HG02973 (cell line): ENCODE results near the gene ATXN7L1.
"Not testable (repeated sequence)": the region's sequence is repeated elsewhere in the genome, so short reads cannot be mapped to it uniquely, and the experiment has no call there.

ENCODE experiments used
- ATAC-seq: cut with Tn5 transposase; IDR thresholded peaks from one replicate; pipeline ENCODE4 v1.9.1; 2021; ENCODE audit warnings: moderate library complexity; ENCODE audit not compliant: unreplicated experiment

ATXN7L1 gene

DNA sequence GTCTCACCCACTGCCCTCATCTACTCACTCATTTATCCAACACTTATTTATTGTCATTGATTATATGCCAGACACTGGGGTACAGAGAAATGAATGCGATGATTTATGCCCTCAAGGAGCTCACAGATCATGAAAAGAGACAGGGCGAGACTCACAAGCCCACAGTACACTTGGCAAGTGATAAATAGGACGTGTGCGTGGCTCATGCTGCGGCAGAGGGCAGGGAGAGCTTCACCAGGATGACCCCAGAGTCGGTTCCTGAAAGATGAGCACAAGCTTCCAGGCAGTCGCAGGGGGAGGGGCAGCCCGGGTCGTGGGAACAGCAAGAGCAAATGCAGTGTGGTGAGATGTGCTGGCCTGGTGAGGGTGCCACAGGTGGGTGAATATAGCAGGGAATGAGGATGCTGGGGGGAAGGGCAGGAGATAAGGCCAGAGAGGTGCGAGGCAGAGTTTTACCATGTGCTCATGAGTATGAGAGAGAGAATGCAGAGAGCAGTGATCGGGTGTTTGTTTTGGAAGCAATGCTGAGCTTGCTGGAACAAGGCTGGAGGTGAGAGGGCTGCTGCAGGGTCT lies 70.9 kb downstream of the ATXN7L1 start:
- no peak for ATAC-seq

DNA sequence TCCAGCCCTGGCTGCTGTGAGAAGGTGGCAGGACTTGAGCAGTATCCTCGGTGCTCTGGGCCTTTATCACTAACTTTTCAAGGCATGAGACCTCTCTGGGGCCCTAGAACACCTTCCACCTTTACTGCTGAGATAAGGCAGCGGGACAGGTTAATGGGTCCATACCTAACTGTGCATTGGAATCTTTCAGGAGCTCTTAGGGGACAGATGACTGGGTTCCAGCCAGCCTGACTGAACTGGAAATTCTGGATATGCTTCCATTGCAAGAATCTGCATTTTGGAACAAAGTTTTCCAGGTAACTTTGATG lies 73.0 kb downstream of the ATXN7L1 start:
- no peak for ATAC-seq

DNA sequence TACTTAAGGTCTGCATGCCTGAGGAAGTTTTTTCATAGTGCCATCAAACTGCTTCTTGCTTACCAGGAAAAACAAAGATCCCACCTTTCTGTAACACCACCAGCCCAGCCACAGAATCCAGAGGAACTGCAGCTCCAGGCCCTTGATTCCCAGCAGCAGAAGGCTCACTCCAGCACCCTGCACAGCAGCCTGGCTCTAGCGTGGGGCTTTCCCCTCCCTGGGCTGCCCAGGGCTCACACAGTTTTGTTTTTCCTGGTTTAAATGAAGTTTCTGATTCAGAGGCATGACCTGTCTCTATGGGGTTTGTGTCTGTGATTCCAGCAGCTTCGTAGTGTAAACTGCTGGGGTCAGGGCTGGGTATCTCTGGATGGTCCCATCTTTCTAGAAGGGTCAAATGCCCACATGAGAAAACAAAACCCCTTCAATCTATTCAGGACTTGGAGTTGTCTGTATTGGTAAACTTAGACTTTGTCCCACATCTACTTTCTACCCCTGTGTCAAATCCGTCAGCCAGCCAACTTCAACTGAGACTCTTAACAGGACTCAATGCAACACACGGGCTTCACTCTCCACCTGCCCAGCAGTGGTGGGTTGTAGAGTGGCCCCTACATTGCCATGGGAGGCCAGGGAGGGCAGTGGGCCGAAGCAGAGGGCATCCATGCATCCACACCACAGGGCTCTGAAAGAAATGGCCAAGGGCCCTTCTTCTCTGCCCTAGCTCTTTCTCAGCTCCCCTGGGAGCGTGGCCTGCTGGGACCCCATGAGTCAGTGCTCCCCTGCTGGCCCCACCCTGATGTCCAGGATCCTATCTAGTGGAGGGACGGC lies 73.6 kb downstream of the ATXN7L1 start:
- no peak for ATAC-seq

DNA sequence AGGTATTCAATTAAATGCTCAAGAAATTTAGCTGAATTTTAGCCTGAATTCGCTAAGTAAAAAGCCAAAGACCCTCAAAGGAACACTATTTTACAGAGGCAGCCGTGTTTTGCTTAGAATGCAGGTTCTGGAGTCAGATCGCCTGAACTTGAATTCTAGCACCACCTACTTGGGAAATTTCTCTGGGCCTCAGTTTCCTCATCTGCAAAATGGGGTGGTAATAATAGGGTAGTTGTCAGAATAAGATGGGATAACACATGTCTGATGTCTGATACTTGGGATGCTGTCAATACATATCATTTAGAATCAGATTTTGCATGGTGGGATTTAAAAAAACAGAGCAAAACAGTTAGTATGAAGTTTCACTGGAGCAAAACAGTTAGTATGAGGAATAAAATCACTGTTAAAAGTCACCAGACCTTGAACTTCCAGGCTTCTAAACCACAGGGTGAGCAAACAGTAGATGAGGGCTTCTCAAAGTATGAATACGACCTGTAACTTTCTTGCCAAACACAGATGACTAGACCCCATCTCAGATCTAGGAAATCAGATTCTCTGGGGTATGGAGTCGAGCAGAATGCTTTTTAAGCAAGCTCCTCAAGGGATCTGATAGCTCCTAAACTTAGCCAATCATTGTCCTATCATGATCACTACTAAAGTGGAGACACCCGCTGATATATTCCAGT lies 75.4 kb downstream of the ATXN7L1 start:
- no peak for ATAC-seq

DNA sequence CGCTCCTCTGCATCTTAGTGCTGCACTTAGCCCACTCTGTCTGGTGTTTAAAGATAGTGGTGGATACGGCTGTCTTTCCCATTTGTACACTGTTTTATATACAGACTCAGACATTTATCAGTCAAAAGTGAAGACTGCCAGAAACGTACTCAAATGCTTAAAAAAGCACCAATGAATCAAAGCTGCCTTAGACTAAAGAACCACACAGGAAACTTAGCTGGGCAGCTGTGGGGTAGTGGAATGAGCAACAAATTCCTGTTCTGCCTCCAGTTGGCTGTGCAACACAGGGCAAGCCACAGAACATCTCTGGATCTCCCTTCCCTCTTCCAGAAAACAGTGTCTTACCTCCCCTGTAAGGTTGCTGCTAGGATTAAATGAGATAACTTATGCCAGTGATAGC lies 76.0 kb downstream of the ATXN7L1 start:
- ATAC-seq = no peak

DNA sequence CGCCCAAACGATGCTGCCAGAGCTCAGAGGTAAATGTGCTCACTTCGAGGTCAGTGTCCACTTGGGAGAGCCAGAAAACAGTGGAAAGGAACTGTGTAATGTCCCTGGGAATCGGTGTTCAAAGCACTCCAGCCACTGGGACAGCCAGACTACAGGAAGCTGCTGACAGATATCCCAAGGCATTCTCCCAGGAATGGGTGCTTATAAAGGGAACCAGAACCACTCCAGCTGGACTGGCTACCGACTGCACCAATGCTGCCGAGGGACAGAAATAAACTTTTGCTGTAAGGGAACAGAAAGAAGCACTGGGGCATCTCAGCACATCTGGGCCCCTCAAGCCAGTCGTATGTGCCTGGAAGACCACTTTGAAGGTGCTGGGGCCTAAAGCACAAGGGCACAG lies 76.7 kb downstream of the ATXN7L1 start:
- ATAC-seq = no peak

DNA sequence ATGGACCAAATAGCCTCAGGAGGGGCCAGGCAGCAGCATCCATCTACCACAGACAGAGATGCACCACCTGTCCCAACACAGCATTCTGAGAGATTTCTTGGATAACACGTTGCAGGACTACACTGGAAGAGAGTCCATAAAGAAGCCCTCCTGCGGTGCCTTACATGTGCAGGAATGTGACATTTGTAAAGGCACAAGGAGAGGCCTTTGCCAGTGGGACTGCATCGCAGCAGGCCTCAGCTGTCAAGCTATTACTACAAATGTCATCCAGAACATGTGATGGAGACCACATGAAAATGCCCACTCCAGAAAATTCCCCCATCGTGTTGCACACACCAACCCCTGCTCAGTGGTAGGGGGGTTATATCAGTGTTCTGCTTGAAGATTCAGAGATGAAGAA lies 77.4 kb downstream of the ATXN7L1 start:
- ATAC-seq = no peak

DNA sequence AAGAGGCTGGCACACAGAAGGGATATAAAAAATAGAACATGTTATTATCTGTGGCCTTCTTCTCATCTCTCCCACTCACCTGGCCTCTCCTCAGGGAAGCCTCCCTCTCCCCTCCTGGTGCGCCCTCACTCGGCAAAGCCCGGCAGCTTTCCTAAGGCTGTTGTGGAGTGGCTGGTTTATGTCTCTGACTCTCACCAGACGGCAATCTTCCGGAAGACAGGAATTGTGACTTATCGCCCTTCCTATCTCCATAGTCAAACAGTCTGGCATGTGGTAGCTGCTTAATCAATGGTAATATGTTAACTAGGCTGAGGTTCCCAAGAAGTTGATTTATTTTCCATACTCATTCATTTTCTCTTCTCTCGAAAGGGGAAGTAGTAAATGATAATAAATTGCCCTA lies 78.7 kb downstream of the ATXN7L1 start:
- no peak for ATAC-seq

DNA sequence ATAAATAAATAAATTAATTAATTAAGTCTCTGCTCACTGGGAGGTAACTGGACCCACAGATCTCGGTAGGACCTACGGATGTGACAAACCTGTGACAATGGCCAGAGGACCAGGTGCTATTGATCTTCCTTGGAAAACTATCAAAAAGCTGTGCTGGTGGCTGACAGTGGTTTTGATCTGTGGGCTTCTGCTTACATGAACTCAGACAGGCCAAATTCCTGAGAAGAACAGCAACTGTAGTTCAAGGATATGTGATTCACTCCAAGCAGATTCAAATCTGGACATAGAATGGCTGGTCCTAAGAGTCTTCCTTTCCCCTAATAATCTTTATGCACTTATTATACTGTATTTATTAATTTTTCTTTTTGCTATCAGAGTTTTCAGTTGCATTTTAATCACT lies 80.0 kb downstream of the ATXN7L1 start:
- no peak for ATAC-seq

DNA sequence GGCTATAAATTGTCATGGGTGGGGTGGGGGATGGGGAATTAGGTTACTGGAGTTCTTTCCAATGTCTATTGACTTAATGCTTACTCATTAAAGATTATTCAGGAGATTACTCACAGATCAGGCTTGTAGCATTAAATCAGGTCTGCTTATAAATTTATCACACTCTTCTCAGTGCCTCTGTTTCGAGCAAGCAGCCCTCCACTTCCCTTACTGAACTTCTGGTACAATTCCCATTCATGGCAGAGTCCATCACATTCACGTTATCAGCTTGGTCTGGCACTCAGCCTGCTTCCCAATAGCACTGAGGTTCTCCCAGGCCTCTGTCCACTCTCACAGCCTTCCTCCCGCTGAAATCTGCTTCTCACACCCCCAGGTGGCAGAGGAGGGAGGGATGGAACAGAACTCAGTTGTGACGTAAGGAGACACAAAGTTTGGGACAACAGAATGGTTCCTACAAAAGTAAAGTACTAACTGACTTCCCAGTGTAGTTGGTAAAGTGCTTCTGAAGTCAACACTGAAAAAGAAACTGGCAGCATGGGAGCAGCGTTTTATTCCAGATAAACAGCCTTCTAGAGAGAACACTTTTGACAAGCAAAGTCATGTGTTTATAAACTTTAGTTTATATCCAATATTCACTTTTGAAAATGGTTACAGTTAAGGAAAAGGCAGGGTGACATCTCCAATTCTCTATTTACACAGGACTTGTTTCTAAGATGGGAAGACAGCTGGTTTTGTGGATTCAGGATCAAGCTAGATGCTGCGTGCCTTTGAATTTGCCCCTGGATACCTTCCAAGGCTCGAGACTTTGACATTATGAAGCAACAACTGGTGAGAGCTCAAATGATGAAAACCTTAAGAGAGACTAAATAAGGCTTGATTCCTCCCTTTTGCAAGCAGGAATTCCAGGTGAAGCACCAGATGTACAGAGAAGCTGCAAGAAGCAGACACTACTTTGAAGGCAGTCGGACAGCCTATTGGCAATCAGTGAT lies 81.4 kb downstream of the ATXN7L1 start:
- no peak for ATAC-seq

DNA sequence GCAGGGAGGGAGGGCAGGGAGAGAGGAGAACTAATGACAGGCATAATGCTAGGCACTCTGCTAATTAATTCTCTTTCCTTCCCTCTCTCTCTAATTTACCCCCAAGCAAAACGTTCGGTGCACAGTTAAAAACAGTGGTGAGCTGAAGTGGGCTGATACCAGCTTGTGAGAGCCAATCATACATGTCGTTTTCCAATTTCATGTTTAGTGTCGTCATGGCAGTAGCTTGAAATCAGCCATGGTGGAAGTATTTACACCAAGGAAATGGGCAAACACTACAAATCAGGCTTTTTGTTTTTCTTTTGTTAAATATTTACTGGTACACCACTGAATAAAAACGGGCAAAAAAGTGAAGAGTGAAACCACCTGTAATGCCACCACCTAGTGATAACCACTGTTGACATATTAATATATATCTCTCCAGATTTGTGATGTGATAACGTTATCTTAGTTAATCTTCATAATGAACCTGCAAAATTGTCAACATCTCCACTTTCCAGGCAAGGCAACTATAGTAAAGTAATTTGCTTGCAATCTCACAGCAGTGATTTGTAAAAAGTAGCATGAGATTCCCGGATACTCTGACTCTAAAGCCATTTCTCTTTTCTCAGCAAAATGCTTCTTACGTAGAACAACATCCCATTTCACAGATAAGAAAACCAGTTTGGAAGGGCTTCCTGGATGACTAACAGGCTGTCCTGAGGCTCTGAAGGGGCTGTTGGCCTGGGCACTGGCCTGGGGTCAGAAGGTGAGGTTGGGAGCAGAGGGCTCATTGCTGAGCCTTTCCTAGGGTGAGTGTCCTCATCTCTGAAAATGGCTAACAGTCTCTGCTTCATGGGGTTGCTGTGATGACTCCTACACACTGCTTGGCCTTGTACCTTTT lies 83.7 kb downstream of the ATXN7L1 start:
- ATAC-seq = no peak

DNA sequence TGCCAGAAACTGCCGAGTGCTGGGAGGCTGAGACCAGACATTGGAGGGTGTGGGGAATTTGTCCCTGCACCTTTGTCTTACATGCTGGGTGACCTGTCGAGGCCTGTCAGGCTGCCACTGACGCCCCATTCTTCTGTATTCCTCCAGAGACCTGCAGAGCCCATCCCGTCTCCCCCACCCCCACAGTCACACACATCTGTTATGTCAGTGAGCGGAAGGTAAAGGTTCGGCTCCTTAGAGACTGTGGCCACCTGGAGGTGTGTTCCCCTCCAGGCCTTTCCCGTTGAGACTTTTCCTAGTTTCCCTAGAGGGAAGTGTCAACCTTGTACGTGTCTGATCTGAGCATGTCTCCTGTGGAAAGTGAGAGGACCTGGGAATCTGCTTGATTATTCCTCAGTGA lies 84.5 kb downstream of the ATXN7L1 start:
- ATAC-seq = no peak

DNA sequence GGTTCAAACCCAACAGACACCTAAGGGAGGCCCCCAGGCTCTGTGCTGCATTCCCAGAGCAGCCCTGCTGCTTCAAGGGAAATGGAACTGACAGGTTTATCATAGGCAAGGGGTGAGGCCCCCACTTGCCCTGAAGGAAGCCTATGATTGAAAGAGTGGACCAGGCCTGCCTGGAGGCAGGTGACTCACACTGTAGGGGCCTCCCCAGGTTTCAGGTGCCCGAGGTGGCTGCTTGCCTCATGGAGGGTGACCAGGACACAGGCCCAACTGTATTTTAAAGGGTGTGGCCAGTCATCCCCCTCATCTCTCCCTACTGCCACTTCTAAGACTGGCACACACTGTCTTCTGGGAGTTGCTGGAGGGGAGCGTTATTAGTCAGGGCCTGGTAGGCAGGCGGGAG lies 85.4 kb downstream of the ATXN7L1 start:
- ATAC-seq = no peak

DNA sequence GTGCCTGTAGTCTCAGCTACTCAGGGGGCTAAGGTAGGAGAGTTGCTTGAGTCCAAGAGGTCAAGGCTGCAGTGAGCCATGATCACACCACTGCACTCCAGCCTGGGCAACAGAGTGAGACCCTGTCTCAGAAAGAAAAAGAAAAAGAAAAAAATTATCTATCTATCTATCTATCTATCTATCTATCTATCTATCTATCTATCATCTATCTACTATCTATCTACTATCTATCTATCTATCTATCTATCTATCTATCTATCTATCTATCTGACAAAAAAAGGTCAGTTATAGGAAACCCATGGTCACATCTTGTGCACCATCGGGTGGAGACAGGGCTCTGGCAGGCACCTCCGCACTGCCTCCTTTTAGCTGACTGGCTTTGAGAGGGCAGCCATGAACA lies 85.9 kb downstream of the ATXN7L1 start:
- not testable (repeated sequence) for ATAC-seq

DNA sequence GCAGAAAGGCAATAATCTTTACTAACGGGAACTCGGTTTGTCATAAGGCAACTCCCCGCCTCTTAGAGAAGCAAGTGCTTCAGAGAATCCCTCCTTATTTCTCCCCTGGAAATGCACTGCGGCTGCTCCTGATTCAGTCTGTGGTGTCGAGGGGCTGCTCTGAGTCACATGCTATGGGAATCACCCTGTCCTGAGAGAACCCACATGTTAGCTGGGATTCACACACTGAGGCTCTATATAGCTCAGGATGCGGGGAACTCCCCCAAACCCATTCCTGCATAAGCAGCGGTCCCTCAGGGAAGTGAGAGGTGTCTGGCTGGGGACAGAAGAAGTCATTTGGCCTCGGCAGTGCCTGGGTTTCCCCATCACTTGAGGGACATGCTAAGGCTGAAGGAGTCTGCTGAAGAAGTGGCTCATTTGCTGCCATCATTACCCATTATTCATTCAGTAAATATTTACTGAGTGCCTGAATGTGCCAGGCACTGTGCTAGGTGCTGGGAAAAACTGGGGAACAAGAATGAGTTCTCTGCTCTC lies 87.5 kb downstream of the ATXN7L1 start:
- ATAC-seq = no peak

DNA sequence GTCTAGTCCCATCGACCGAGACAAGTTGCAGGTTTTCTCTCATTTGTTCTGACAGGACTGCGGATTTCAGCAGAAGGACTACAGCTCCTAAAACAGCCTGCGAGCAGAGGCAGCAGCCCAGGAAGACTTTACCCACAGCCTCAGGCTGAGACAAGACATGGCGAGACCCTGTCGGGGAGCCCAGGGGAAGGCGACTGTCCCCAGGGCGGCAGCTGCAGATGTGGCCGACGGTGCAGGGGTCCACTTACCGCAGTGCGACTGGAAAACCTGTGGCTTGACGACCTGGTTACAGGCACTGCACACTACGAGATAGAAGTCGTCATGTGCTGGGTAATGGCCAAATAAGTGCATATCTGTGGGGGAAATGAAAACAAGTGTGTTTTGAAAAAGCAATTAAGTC lies 88.0 kb downstream of the ATXN7L1 start:
- no peak for ATAC-seq

DNA sequence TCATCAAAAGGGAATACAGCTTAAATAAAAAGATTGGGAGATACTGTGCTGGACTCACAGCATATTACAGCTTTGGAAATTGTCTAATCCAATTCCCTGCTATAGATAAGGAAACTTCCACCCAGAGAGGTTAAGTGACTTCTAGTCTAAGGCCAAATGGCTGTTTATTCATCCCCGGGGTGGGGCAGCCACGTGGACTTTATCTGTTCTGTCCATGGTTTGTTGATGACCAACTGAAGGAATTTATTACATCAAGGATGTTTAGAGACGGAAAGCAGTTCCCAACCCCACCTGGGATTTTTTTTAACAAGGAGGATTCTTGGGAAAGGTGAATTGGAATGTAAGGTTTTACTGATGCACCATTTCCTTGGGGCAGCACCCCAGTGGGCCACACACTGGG lies 88.6 kb downstream of the ATXN7L1 start:
- ATAC-seq = no peak

DNA sequence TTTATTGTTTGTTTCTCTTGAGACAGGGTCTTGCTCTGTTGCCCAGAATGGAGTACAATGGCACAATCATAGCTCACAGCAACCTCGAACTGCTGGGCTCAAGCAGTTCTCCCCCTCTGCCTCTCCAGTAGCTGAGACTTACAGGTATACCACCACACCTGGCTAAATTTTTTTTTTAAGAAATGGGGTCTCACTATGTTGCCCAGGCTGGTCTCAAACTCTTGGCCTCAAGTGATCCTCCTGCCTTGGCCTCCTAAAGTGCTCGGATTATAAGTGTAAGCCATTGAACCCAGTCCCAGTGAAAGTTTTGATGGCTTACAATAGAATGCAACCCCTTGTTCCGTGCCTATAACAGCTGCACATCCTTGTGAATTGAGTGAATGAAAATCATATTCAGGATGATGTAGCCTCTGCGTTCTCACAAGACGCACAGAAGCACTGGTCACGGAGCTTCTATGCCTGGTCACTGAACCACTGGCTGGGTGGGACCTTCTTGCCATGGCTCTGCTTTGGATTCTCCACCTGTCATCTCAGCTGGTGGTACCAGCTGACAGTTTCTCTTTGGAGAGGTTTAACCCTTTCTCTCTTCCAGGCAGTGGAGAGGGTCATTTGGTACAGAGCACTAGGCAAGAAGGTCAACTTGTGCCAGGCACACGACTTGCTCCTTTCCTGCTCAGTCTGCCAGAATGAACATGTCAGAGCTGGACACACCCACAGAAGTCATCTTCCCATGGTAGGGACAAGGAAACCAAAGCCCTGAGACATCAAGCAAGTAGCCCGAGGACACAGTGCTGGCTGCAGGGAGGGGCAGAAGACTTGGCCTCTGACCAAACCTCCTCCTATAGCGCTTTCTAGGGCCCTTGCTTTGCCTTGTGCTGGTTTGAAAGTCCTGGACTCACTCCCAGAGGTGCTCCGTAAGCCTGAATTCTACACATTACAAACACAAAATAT lies 89.6 kb downstream of the ATXN7L1 start:
- ATAC-seq = no peak
